ENCODE data around the gene CDKN2A. TPM values are rescaled to one million over a fixed set of nuclear protein-coding genes. Genes with fewer than 3 reads are reported as not detected.

The CDKN2A gene
- total and polyA plus RNA-seq, 9 of the 15 experiments (the other 6 are each of a cell fraction or from before 2014, with no cell fraction given): not detected

DNA sequence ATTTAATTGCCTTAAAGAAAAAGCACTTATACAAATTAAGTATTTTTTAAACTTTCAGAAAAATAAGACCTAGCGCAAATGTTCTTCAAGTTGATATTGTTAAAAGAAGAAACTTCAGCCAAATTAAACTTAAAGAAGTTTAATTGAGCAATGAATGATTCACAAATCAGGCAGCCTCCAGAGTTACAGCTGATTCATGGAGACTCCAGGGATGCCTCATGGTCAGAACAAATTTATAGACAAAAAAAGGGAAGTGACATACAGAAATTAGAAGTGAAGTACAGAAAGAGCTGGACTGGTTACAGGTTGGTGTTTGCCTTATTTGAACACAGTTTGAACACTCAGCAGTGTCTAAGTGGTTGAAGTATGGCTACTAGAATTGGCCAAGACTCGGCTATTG lies 60.3 kb downstream of the CDKN2A start:
- Histone ChIP-seq H3K27me3 (ENCODE audit: control insufficient read depth in 2 of 2, insufficient read depth in 2 of 2, low read length in 2 of 2) (no peaks in the 10 kb centered on the region), H3K4me3 (no peak overlapping the region), H3K36me3 (ENCODE audit: control insufficient read depth, insufficient read depth, low read length) (no peaks in the 10 kb centered on the region), H3K27ac (ENCODE audit: extremely low read depth, low read depth, low read length) (no peak overlapping the region), H3K79me2 (ENCODE audit: control insufficient read depth, insufficient read depth, low read length) (no peaks in the 10 kb centered on the region), H4K20me1 (replicated peaks; ENCODE audit: control insufficient read depth, insufficient read depth, low read length) (no peaks in the 10 kb centered on the region), H3K9me1 (ENCODE audit: control insufficient read depth, insufficient read depth, low read length) (no peaks in the 10 kb centered on the region), H3K9me3 (replicated peaks; ENCODE audit: control insufficient read depth, insufficient read depth, low read depth, low read length) (no peaks in the 10 kb centered on the region), H3K4me1 (replicated peaks in 1 of 2; ENCODE audit: control insufficient read depth in 2 of 2, insufficient read depth in 2 of 2, low read length in 2 of 2) (no peaks in the 10 kb centered on the region), H2AFZ (ENCODE audit: low read depth, low read length) (no peak overlapping the region), H3K9ac (ENCODE audit: insufficient read depth in 1 of 2, low read depth in 2 of 2, low read length in 2 of 2) (no peak overlapping the region), H3K4me2 (ENCODE audit: insufficient read depth, low read length) (no peak overlapping the region)
- BruUV-seq (replicated peaks): no TSS peak
- DNase-seq (ENCODE audit: extremely low read depth in 1 of 4, low spot score in 3 of 4) (no peak), ATAC-seq (no peak), FAIRE-seq (no peak)
- WGBS (ENCODE audit: insufficient coverage, low coverage, missing lambda C conversion rate): no CpG with 5 or more reads among the region's 2 CpGs
- POLR2A ChIA-PET: no interaction called here
- intact Hi-C loops (cut with micrococcal nuclease): no loop called here
- CTCF ChIA-PET (ENCODE audit: low intra/inter-chr PET ratio): no interaction called here
- in situ Hi-C loops (cut with MboI): no loop called here
- TF ChIP-seq SAFB2 (IDR thresholded peaks at IDR 0.05; ENCODE audit: borderline replicate concordance, low read depth, low read length, severe bottlenecking) (no peak), ZNF785 (CRISPR knock-in tag; IDR thresholded peaks at IDR 0.05) (no peak), ZNF212 (CRISPR knock-in tag; IDR thresholded peaks at IDR 0.05) (no peak), CHD4 (IDR thresholded peaks at IDR 0.05; ENCODE audit: insufficient read depth, insufficient replicate concordance, low read depth, low read length, poor library complexity, severe bottlenecking) (no peak), MAFF (IDR thresholded peaks at IDR 0.05; ENCODE audit: low read length) (no peak), TAF7 (tag; IDR thresholded peaks at IDR 0.05) (no peak), ZNF766 (CRISPR knock-in tag; conservative IDR thresholded peaks at IDR 0.05) (no peak), NFATC3 (IDR thresholded peaks at IDR 0.05) (no peak), ETV1 (tag; conservative IDR thresholded peaks at IDR 0.05; ENCODE audit: low read depth) (no peak), ZNF24 (IDR thresholded peaks at IDR 0.05) (no peak), RCOR1 (IDR thresholded peaks at IDR 0.05; ENCODE audit: borderline replicate concordance in 1 of 2, low read depth in 2 of 2, low read length in 2 of 2) (no peak), CBFB (CRISPR knock-in tag; IDR thresholded peaks at IDR 0.05) (no peak)
- TF ChIP-seq, protein P1, sequence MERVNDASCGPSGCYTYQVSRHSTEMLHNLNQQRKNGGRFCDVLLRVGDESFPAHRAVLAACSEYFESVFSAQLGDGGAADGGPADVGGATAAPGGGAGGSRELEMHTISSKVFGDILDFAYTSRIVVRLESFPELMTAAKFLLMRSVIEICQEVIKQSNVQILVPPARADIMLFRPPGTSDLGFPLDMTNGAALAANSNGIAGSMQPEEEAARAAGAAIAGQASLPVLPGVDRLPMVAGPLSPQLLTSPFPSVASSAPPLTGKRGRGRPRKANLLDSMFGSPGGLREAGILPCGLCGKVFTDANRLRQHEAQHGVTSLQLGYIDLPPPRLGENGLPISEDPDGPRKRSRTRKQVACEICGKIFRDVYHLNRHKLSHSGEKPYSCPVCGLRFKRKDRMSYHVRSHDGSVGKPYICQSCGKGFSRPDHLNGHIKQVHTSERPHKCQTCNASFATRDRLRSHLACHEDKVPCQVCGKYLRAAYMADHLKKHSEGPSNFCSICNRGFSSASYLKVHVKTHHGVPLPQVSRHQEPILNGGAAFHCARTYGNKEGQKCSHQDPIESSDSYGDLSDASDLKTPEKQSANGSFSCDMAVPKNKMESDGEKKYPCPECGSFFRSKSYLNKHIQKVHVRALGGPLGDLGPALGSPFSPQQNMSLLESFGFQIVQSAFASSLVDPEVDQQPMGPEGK (CRISPR knock-in tag; IDR thresholded peaks at IDR 0.05; ENCODE audit: borderline replicate concordance): no peak
- TF ChIP-seq, protein P2, sequence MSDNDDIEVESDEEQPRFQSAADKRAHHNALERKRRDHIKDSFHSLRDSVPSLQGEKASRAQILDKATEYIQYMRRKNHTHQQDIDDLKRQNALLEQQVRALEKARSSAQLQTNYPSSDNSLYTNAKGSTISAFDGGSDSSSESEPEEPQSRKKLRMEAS (CRISPR knock-in tag; IDR thresholded peaks at IDR 0.05): no peak
- TF ChIP-seq, protein P3, sequence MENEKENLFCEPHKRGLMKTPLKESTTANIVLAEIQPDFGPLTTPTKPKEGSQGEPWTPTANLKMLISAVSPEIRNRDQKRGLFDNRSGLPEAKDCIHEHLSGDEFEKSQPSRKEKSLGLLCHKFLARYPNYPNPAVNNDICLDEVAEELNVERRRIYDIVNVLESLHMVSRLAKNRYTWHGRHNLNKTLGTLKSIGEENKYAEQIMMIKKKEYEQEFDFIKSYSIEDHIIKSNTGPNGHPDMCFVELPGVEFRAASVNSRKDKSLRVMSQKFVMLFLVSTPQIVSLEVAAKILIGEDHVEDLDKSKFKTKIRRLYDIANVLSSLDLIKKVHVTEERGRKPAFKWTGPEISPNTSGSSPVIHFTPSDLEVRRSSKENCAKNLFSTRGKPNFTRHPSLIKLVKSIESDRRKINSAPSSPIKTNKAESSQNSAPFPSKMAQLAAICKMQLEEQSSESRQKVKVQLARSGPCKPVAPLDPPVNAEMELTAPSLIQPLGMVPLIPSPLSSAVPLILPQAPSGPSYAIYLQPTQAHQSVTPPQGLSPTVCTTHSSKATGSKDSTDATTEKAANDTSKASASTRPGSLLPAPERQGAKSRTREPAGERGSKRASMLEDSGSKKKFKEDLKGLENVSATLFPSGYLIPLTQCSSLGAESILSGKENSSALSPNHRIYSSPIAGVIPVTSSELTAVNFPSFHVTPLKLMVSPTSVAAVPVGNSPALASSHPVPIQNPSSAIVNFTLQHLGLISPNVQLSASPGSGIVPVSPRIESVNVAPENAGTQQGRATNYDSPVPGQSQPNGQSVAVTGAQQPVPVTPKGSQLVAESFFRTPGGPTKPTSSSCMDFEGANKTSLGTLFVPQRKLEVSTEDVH (IDR thresholded peaks at IDR 0.05; ENCODE audit: low read depth, partially characterized antibody): no peak

All from K562 (cell line).